ENCODE measurements around the gene CNTN5.

Gene CNTN5

GRCh38 chr11:100336873-100337272 is 1316.1 kb downstream of the CNTN5 start:
- no peak for DNase-seq (ENCODE audit: low spot score)

- DNase-seq (ENCODE audit: low spot score): no peak
Observed at GRCh38 chr11:100338144-100338840, 1317.5 kb downstream of the CNTN5 start.

- peak; percentile 13 for DNase-seq (ENCODE audit: low spot score)
Observed at GRCh38 chr11:100340466-100341319, 1319.9 kb downstream of the CNTN5 start.

GRCh38 chr11:100353083-100353482 is 1332.3 kb downstream of the CNTN5 start:
- peak; percentile 2 for DNase-seq (ENCODE audit: low spot score)

GRCh38 chr11:100354736-100355135 is 1334.0 kb downstream of the CNTN5 start:
- peak; percentile 19 for DNase-seq (ENCODE audit: low spot score)

- peak; percentile 37 for DNase-seq (ENCODE audit: low spot score)
Observed at GRCh38 chr11:100356035-100356434, 1335.3 kb downstream of the CNTN5 start.

- no peak for DNase-seq (ENCODE audit: low spot score)
Observed at GRCh38 chr11:100359281-100359680, 1338.5 kb downstream of the CNTN5 start.

- DNase-seq (ENCODE audit: low spot score): no peak
Observed at GRCh38 chr11:100367892-100368291, 1347.1 kb downstream of the CNTN5 start.

- DNase-seq (ENCODE audit: low spot score): no peak
Observed at GRCh38 chr11:100383357-100383865, 1362.7 kb downstream of the CNTN5 start.

- DNase-seq (ENCODE audit: low spot score): no peak
Observed at GRCh38 chr11:100396266-100396665, 1375.5 kb downstream of the CNTN5 start.

- DNase-seq (ENCODE audit: low spot score): peak; percentile 86
Observed at GRCh38 chr11:100397401-100397800, 1376.7 kb downstream of the CNTN5 start.

- no peak for DNase-seq (ENCODE audit: low spot score)
Observed at GRCh38 chr11:100403816-100404215, 1383.1 kb downstream of the CNTN5 start.

- DNase-seq (ENCODE audit: low spot score): no peak
Observed at GRCh38 chr11:100404907-100405306, 1384.2 kb downstream of the CNTN5 start.
